ENCODE results near the gene GRID1. TPM values are rescaled to one million over a fixed set of nuclear protein-coding genes. Genes with fewer than 3 reads are reported as not detected.

Gene GRID1
- total RNA-seq, 2 donors from 2014 or later, result 4.4 to 5.6 TPM

GRCh38 chr10:86217371-86218080 is 149.1 kb downstream of the GRID1 start:
- intact Hi-C loops (cut with DNase I), result no loop called here
- DNase-seq (ENCODE audit: low spot score), result peak; percentile 68

GRCh38 chr10:86216886-86217285 is 149.7 kb downstream of the GRID1 start:
- intact Hi-C loops (cut with DNase I), result no loop called here
- peak; percentile 38 for DNase-seq (ENCODE audit: low spot score)

DNA sequence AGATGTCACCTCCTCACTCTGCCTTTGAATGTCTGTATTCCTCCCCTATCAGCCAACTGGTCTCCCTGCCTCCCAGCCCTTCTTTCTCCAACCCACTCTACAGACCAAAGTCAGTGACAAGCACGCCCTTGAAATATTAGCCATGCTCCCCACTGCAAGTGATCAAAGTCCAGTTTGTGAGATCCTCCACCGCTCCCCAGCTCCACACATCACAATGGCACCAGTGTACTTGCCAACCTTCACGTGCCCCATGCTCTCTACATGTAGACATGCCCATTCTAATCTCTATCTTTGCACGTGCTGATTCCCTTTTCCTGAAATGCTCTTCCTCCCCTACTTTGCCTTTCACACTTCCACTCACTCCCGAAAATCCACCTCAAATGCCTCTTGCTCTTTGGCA is 150.9 kb downstream of the GRID1 start:
- intact Hi-C loops (cut with DNase I), result no loop called here
- DNase-seq (ENCODE audit: low spot score), result peak; percentile 3

DNA sequence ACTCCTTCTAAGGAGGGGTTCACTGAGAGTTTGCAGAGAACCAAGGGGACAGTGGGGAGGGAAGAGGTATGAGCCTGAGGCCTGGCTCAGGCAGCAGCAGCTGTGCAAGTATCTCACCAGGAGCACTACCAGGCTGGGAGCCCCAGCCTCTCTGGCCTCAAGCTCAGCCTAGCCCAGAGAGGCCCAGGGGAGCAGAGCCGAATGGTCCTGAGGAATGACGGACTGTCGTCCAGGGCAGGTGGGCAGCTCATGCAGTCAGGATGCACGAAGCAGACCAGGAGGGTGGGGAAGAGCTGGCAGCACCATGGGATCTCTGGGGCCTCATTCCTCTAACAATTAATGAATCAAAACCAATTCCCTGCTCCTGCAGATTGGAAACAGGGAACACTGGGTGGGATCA is 151.5 kb downstream of the GRID1 start:
- intact Hi-C loops (cut with DNase I), result no loop called here
- DNase-seq (ENCODE audit: low spot score), result peak; percentile 44

- intact Hi-C loops (cut with DNase I), result no loop called here
- DNase-seq (ENCODE audit: low spot score), result peak; percentile 49
Measured at GRCh38 chr10:86213148-86213547, 153.4 kb downstream of the GRID1 start.

DNA sequence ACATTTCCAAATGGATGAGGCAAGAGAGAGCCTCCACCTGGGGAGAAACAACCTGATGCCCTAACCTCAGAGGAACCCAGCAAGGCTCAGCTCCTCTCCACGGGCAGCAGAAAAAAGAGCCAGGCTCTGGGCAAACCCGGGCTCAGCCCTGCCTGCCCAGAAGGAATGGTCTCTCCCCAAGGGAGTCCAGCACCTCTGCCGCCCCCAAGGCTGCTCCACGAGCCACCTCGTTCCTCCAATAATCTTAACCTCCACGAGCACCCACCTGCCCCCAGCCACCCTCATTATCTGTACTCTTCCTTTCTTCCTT is 154.2 kb downstream of the GRID1 start:
- intact Hi-C loops (cut with DNase I), result no loop called here
- no peak for DNase-seq (ENCODE audit: low spot score)

- peak; percentile 57 for DNase-seq (ENCODE audit: low spot score)
- intact Hi-C loops (cut with DNase I), result no loop called here
Measured at GRCh38 chr10:86211691-86212390, 154.8 kb downstream of the GRID1 start.

DNA sequence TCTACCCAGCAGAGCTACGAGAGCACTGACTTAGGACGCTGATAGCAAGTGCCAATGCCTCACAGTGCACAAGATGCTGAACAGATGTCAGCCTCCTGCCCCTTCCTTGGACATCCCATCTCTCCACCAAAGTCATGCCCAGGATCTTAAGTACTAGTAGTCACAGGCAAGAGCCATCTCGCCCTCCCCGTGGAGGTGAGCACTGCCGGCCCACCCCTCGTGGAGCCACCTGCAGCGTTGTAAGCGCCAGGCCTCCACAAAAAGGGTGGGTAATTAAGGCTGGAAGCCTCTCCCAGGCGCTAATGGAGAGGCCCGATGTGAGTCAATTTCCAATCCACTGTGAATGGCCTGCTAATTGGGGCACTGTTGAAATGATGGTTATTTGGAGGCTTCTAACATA is 156.2 kb downstream of the GRID1 start:
- DNase-seq (ENCODE audit: low spot score), result peak; percentile 69
- intact Hi-C loops (cut with DNase I), result no loop called here

GRCh38 chr10:86209726-86210125 is 156.9 kb downstream of the GRID1 start:
- peak; percentile 22 for DNase-seq (ENCODE audit: low spot score)

DNA sequence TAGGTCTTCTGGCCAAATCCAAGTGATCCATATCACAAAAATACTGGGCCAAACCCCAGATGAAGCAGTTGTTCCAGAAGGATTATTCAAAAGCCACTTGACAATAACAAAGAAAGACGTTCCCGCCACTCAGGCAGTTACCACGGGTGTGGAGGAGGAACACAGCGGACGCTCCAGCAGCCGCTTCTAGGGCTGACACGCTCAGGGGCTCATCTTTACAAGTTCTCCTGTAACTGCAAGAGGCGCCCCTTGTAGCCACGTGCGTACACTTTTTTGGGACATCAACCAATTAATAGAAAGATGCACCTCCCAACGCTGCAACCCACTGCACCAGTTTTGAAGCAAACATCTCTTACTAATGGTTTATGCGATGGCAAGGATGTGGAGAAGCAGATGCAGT is 159.4 kb downstream of the GRID1 start:
- DNase-seq (ENCODE audit: low spot score), result peak; percentile 46
- intact Hi-C loops (cut with DNase I), result no loop called here

More at GRCh38 chr10:86209726-86210125, 156.9 kb downstream of the GRID1 start:
- intact Hi-C loops (cut with DNase I), result no loop called here

GRCh38 chr10:86206240-86206579 is 160.4 kb downstream of the GRID1 start:
- peak; percentile 77 for DNase-seq (ENCODE audit: low spot score)
- intact Hi-C loops (cut with DNase I), result no loop called here

DNA sequence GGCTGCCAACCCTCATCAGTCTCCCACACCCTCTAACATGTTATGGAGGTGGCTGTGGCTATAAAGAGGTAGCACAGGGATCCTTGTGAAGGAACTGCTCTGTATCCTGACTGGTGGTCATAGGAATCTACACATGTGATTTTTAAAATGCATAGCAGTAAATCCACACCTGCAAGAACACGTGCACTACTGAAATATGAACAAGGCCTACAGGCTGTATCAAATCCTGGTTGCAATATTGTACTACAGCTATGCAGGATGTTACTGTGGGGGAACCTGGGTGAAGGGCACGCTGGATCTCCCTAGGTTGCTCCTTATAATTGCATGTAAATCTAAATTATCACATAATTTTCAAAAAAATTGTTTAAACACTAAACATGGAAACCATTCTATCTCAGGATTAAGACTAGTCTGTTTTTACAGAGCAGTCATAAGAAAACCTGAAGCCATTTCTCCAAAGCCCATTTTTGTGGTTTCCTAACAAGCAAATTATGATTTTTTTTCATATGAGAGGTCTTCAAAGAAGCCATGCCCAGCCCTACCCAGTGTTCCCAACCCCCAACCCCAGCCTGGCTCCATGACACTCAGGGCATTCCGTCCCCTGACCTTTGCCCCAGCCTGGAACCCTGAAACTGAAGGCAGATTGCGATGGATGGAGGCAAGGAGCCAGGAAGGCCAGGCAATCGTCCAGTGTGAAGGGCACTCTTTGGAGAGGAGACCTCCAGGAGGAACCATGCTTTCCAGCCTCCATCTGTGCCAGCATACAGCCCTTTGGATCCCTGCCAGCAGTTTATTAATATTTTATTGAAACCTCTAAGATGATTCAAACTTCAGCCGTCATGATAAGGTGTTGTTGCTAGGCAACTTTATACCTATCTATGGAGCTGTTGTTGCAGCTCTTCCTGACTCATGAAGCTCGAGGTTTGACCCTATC is 161.0 kb downstream of the GRID1 start:
- intact Hi-C loops (cut with DNase I), result no loop called here
- peak; percentile 40 for DNase-seq (ENCODE audit: low spot score)

DNA sequence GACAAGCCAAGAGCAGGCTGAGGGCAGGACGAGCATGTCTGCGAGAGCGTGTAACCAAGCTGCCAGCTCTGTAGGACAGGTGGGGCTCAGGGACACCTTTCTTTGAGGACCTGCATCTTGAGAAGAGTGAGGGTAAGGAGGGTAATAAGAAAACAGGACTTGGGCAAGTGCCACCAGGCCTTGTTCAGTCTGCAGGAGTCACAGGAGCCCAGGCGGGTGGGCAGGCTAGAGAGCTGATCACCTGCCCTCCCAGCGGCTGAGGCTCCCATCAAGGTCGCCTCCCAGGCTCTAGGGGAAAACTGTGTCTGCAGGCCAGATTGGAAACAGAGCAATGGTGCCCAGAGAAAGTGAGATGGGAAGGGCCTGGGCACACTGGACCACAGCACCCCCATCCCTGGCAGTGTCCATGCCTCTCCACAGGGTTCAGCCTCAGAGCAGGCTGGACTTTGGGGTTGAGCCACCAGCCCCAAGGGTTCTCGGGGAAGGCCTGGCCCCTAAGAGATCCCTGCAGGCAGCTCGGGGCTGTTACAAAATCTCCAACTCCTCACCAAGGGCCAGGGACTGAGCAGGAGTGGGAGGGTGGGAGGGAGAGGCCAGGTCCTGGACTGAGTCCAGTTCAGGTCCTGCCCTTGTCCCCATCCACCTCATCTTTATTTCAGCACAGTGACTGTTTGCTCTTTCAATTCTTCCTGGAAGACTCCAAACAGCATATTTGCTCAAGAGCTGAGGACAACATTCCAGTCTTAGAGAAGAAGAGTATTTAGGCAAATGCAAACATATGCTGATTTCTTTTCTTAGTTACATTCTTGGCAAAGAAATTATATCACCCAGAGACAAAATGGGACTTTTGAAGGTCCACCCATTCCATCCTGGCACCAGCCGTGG is 161.9 kb downstream of the GRID1 start:
- intact Hi-C loops (cut with DNase I), result no loop called here
- DNase-seq (ENCODE audit: low spot score), result peak; percentile 67

- peak; percentile 54 for DNase-seq (ENCODE audit: low spot score)
- intact Hi-C loops (cut with DNase I), result no loop called here
Measured at GRCh38 chr10:86203162-86203905, 163.3 kb downstream of the GRID1 start.

GRCh38 chr10:86202226-86202735 is 164.3 kb downstream of the GRID1 start:
- intact Hi-C loops (cut with DNase I), result no loop called here
- DNase-seq (ENCODE audit: low spot score), result peak; percentile 51

DNA sequence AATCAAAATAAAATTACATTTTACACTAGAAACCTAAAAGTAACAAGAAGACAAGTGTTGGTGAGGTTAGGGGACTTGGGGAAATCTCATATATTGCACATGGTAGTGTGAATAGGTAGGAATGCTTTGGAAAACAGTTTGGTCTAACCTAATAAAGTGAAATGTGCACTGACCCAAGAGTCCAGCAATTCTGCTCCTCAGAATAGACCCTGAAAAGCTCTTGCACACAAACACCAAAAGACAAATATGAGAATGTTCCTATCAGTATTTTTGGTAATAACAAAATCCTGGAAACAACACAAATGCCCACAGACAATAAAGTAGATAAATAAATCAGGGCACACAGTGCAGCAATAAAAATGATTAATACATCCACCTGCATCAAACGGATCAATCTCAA is 165.7 kb downstream of the GRID1 start:
- intact Hi-C loops (cut with DNase I), result no loop called here

DNA sequence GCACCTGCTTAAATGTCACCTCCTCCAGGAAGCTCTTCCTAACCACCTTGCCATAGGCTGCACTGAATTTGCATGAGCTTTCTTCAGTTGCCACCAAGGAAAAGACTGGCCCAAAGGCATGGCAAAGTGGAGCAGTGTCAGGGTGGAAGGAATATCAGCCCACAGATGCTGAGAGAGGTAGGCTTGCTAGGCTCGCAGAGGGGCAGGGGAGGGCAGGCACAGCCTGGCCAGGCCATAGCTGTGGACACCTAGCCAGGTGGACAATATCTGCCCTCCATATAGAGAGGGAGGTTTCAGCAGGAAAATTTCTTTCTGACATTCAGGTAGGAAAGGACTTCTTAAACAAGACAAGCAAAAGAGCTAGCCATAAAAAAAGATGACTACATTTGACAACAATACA is 166.3 kb downstream of the GRID1 start:
- intact Hi-C loops (cut with DNase I), result no loop called here
- peak; percentile 35 for DNase-seq (ENCODE audit: low spot score)

More for the DNA sequence above, 165.7 kb downstream of the GRID1 start:
- no peak for DNase-seq (ENCODE audit: low spot score)

GRCh38 chr10:86199041-86199440 is 167.6 kb downstream of the GRID1 start:
- intact Hi-C loops (cut with DNase I), result loop anchor here in 1 of 2 donors (10.0 kb wide), 1 partner anchor 374 kb away; no protein-coding TSS in a partner anchor
- DNase-seq (ENCODE audit: low spot score), result no peak

Measured in posterior vena cava (tissue), 2 donors.